Esophagus squamous epithelium (tissue), 5 donors: Measurements from ENCODE around the gene SARNP. TPM values are rescaled to one million over a fixed set of nuclear protein-coding genes. Genes with fewer than 3 reads are reported as not detected.
A peak's percentile ranks its signal among the peaks of the same experiment; 100 is the strongest.

Experiments
- DNase-seq: peaks from one replicate; lab custom pipeline; 2025; lab: John Stamatoyannopoulos, UW
- H3K27ac ChIP-seq, 4 donors: fragments of 200-600 bp; sonication (generic); one replicate each; pipeline ENCODE4 v1.5.1; 2016 to 2019; ENCODE audit warnings: mild to moderate bottlenecking in 1 of 4
- H3K27me3 ChIP-seq, 4 donors: fragments of 200-600 bp; sonication (generic); 1 replicate in 3 of 4; 2 replicates in 1 of 4; pipeline versions ENCODE4 v1.5.1 to v1.6.0; 2017 to 2021; ENCODE audit warnings: antibody characterized with exemption in 1 of 4
- H3K36me3 ChIP-seq, 3 donors: fragments of 200-600 bp; sonication (generic); one replicate each; pipeline ENCODE4 v1.5.1; 2016 to 2019
- H3K4me1 ChIP-seq, 3 donors: fragments of 200-600 bp; sonication (generic); one replicate each; pipeline ENCODE4 v1.5.1; 2017 to 2019
- H3K4me3 ChIP-seq, 4 donors: fragments of 200-600 bp; sonication (generic); 1 replicate in 3 of 4; 2 replicates in 1 of 4; pipeline ENCODE4 v1.5.1; 2016 to 2019; ENCODE audit warnings: mild to moderate bottlenecking in 2 of 4, moderate library complexity in 1 of 4
- H3K9me3 ChIP-seq, 3 donors: fragments of 200-600 bp; sonication (generic); one replicate each; pipeline ENCODE4 v1.5.1; 2016 to 2019
- CTCF ChIP-seq, 6 experiments: fragments of 450-650 bp in 4 of 6; fragments of 200-600 bp in 2 of 6; sonication (generic) in 2 of 6; IDR thresholded peaks; one replicate each; pipeline ENCODE4 v1.5.1; 2016 to 2019; ENCODE audit warnings: antibody characterized with exemption in 6 of 6, mild to moderate bottlenecking in 4 of 6, moderate library complexity in 4 of 6
- POLR2A ChIP-seq, 4 donors: fragments of 450-650 bp; IDR thresholded peaks; one replicate each; pipeline ENCODE4 v1.6.1; 2017; ENCODE audit warnings: antibody characterized with exemption in 4 of 4, mild to moderate bottlenecking in 4 of 4, moderate library complexity in 3 of 4
- WGBS, 2 donors: methylation state at CpG; one replicate each; pipeline ENCODE4 v1.1.5; 2018; 5-methylcytosine and 5-hydroxymethylcytosine counted together
- intact Hi-C: fragments of 100-400 bp; cut with DNase I; formaldehyde crosslinking; loops from one replicate; pipeline ENCODE4 v1.15.0; 2022
- total RNA-seq, 4 donors: library from RNA; depleted of rRNA; stranded (reverse); fragments of >200 nt; gene quantifications; one replicate each; pipeline ENCODE4 v1.1.0, GENCODE V29; 2016
- donor health status: DM: yes; HTN: yes; CAD: no.

The SARNP gene
- total RNA-seq, 4 donors from 2014 or later, result 22.6 to 60.1 (median 53.7) TPM

GRCh38 chr12:55755246-55755645, 62.3 kb downstream of the SARNP start:
- H3K4me3 ChIP-seq, result no peak overlapping the region
- no peaks in the 10 kb centered on the region for H3K4me1 ChIP-seq
- H3K27ac ChIP-seq, result no peak overlapping the region
- H3K27me3 ChIP-seq, result no peaks in the 10 kb centered on the region
- intact Hi-C loops, result no loop called here
- no peak for TF ChIP-seq CTCF (IDR thresholded peaks at IDR 0.05)
- TF ChIP-seq POLR2A (IDR thresholded peaks at IDR 0.05), result no peak
- H3K36me3 ChIP-seq, result peaks cover 31 to 99% (median 32%) of the 10 kb centered on the region in 3 donors
- WGBS, 2 donors, result 69 to 70% methylated on average over 2 of the region's 2 CpGs
- no peak for DNase-seq
- no peaks in the 10 kb centered on the region for H3K9me3 ChIP-seq

- WGBS, 2 donors, result 86 to 96% methylated on average over 11 of the region's 18 CpGs
- no peak overlapping the region for H3K27ac ChIP-seq
- peaks cover 6 to 26% (median 18%) of the 10 kb centered on the region in 3 donors for H3K4me1 ChIP-seq
- H3K27me3 ChIP-seq, result peaks cover 0 to 14% (median 0%) of the 10 kb centered on the region in 4 donors
- DNase-seq, result no peak
- H3K4me3 ChIP-seq, result no peak overlapping the region
- no peak for TF ChIP-seq POLR2A (IDR thresholded peaks at IDR 0.05)
- TF ChIP-seq CTCF (IDR thresholded peaks at IDR 0.05), result no peak
- intact Hi-C loops, result no loop called here
- peaks cover 12 to 48% (median 14%) of the 10 kb centered on the region in 3 donors for H3K36me3 ChIP-seq
- no peaks in the 10 kb centered on the region for H3K9me3 ChIP-seq
Measured at GRCh38 chr12:55748230-55748993, 69.1 kb downstream of the SARNP start.

- Histone ChIP-seq H3K27ac (no peak overlapping the region), H3K27me3 (peaks cover 0 to 16% (median 0%) of the 10 kb centered on the region in 4 donors), H3K4me3 (no peak overlapping the region), H3K9me3 (no peaks in the 10 kb centered on the region), H3K36me3 (peaks cover 1 to 32% (median 4%) of the 10 kb centered on the region in 3 donors), H3K4me1 (peaks cover 13 to 37% (median 20%) of the 10 kb centered on the region in 3 donors)
- no peak for DNase-seq
- intact Hi-C loops, result no loop called here
- TF ChIP-seq POLR2A (IDR thresholded peaks at IDR 0.05), result no peak
- no peak for TF ChIP-seq CTCF (IDR thresholded peaks at IDR 0.05)
Measured at GRCh38 chr12:55746913-55747231, 70.7 kb downstream of the SARNP start.

GRCh38 chr12:55746174-55746912, 71.2 kb downstream of the SARNP start:
- Histone ChIP-seq H3K4me3 (peak overlapping the region in 1 of 4 donors; percentile 28), H3K36me3 (peaks cover 0 to 27% (median 0%) of the 10 kb centered on the region in 3 donors), H3K4me1 (peaks cover 13 to 37% (median 20%) of the 10 kb centered on the region in 3 donors), H3K27me3 (peaks cover 0 to 16% (median 0%) of the 10 kb centered on the region in 4 donors), H3K9me3 (no peaks in the 10 kb centered on the region), H3K27ac (peak overlapping the region in 2 of 4 donors; percentile 41 to 52)
- DNase-seq, result no peak
- 52 to 55% methylated on average over 3 of the region's 3 CpGs for WGBS, 2 donors
- intact Hi-C loops, result no loop called here
- TF ChIP-seq POLR2A (IDR thresholded peaks at IDR 0.05) (no peak), CTCF (IDR thresholded peaks at IDR 0.05) (no peak)
